GM23338 (cell line): ENCODE data around the gene WDR38. TPM values are rescaled to one million over a fixed set of nuclear protein-coding genes. Genes with fewer than 3 reads are reported as not detected.

ENCODE experiments used
- ATAC-seq: fragments of 200-7000 bp; cut with Tn5 transposase; 3 replicates; pipeline ENCODE4 v1.9.1; 2020
- DNase-seq: peaks from one replicate; pipeline ENCODE4 v3.0.0-alpha.2; 2015; ENCODE audit warnings: low spot score
- H2AFZ ChIP-seq: fragments of 200-600 bp; sonication (generic); 2 replicates; pipeline ENCODE4 v1.8.0; 2016; ENCODE audit warnings: antibody characterized with exemption, mild to moderate bottlenecking, moderate library complexity
- H3F3A ChIP-seq: fragments of 200-600 bp; sonication (generic); replicated peaks from 2 replicates; pipeline ENCODE4 v1.8.0; 2017; ENCODE audit warnings: antibody characterized with exemption, mixed run types, low read depth
- H3K27ac ChIP-seq: fragments of 200-600 bp; sonication (generic); 2 replicates; pipeline ENCODE4 v1.6.1; 2016; ENCODE audit warnings: low read depth
- H3K27me3 ChIP-seq: fragments of 200-600 bp; sonication (generic); 2 replicates; pipeline ENCODE4 v1.8.0; 2016; ENCODE audit warnings: mild to moderate bottlenecking, mixed run types, moderate library complexity; ENCODE audit not compliant: insufficient read depth
- H3K36me3 ChIP-seq: fragments of 200-600 bp; sonication (generic); 2 replicates; pipeline ENCODE4 v1.8.0; 2016; ENCODE audit warnings: mild to moderate bottlenecking; ENCODE audit not compliant: insufficient read depth
- H3K4me1 ChIP-seq: fragments of 200-600 bp; sonication (generic); 2 replicates; pipeline ENCODE4 v1.8.0; 2016; ENCODE audit warnings: mild to moderate bottlenecking, moderate library complexity; ENCODE audit not compliant: insufficient read depth
- H3K4me2 ChIP-seq: fragments of 200-600 bp; sonication (generic); 2 replicates; pipeline ENCODE4 v1.7.1; 2017; ENCODE audit warnings: mixed run types
- H3K4me3 ChIP-seq: fragments of 200-600 bp; sonication (generic); 2 replicates; pipeline ENCODE4 v1.6.1; 2016; ENCODE audit warnings: mixed run types
- H3K79me2 ChIP-seq: fragments of 200-600 bp; sonication (generic); replicated peaks from 2 replicates; pipeline ENCODE4 v1.8.0; 2017; ENCODE audit warnings: mild to moderate bottlenecking; ENCODE audit not compliant: insufficient read depth
- H3K9me2 ChIP-seq: fragments of 200-600 bp; sonication (generic); 2 replicates; pipeline ENCODE4 v1.8.0; 2017; ENCODE audit not compliant: insufficient read depth
- H4K20me1 ChIP-seq: fragments of 200-600 bp; sonication (generic); replicated peaks from 2 replicates; pipeline ENCODE4 v1.8.0; 2017; ENCODE audit warnings: mild to moderate bottlenecking; ENCODE audit not compliant: insufficient read depth
- H3K27ac Mint-ChIP-seq: 2 replicates; pipeline ENCODE4 v1.8.0; 2020; ENCODE audit warnings: inconsistent platforms, mild to moderate bottlenecking, moderate library complexity, mixed read lengths
- H3K27me3 Mint-ChIP-seq: 3 replicates; pipeline ENCODE4 v1.8.0; 2022; ENCODE audit warnings: low read depth, mild to moderate bottlenecking, moderate library complexity, mixed read lengths, inconsistent platforms; ENCODE audit not compliant: insufficient read depth, poor library complexity
- H3K36me3 Mint-ChIP-seq: 3 replicates; pipeline ENCODE4 v1.8.0; 2021; ENCODE audit warnings: low read depth, mild to moderate bottlenecking, inconsistent platforms, moderate library complexity, mixed read lengths
- H3K4me1 Mint-ChIP-seq: 3 replicates; pipeline ENCODE4 v1.8.0; 2020; ENCODE audit warnings: mild to moderate bottlenecking, inconsistent platforms, mixed read lengths
- H3K4me3 Mint-ChIP-seq: 3 replicates; pipeline ENCODE4 v1.8.0; 2021; ENCODE audit warnings: moderate library complexity, mild to moderate bottlenecking, inconsistent platforms, mixed read lengths
- H3K9me3 Mint-ChIP-seq: 3 replicates; pipeline ENCODE4 v1.8.0; 2020; ENCODE audit warnings: moderate library complexity, mild to moderate bottlenecking, inconsistent platforms, mixed read lengths
- EZH2 ChIP-seq: fragments of 200-600 bp; sonication (generic); IDR thresholded peaks from one replicate; pipeline ENCODE4 v1.8.0; 2017; ENCODE audit warnings: antibody characterized with exemption, mild to moderate bottlenecking, low read depth; ENCODE audit not compliant: unreplicated experiment
- NANOG ChIP-seq: IDR thresholded peaks from 2 replicates; pipeline ENCODE4 v1.6.1; 2016; ENCODE audit warnings: antibody characterized with exemption, borderline replicate concordance
- POLR2AphosphoS5 ChIP-seq: IDR thresholded peaks from 2 replicates; pipeline ENCODE4 v1.6.1; 2016; ENCODE audit warnings: antibody characterized with exemption, low read depth
- ZNF331 ChIP-seq: fragments of 250-450 bp; sonication (Bioruptor Pico); IDR thresholded peaks from 2 replicates; pipeline ENCODE4 v1.5.0; 2020; ENCODE audit warnings: low read depth, mild to moderate bottlenecking, moderate library complexity
- polyA plus RNA-seq: library from polyadenylated mRNA; unstranded; fragments of >200 nt; fragmentation: Nextera tagmentation; extraction: Ambion mirVana; gene quantifications from 2 replicates; pipeline ENCODE4 v1.2.1, GENCODE V29; 2016
- total RNA-seq: library from RNA; depleted of rRNA; stranded (reverse); fragments of >200 nt; shearing (Covaris generic); gene quantifications from 2 replicates; pipeline ENCODE4 v1.2.3, GENCODE V29; 2014
- TF ChIP-seq, protein P1 (sequence below): IDR thresholded peaks from 2 replicates; pipeline ENCODE4 v1.6.1; 2016; ENCODE audit warnings: antibody characterized with exemption
- TF ChIP-seq, protein P2 (sequence below): fragments of 250-450 bp; sonication (Bioruptor Pico); IDR thresholded peaks from 2 replicates; pipeline ENCODE4 v1.5.0; 2020; ENCODE audit warnings: mild to moderate bottlenecking, moderate library complexity

Gene WDR38
- total and polyA plus RNA-seq, 2 experiments from 2014 or later, result not detected

DNA sequence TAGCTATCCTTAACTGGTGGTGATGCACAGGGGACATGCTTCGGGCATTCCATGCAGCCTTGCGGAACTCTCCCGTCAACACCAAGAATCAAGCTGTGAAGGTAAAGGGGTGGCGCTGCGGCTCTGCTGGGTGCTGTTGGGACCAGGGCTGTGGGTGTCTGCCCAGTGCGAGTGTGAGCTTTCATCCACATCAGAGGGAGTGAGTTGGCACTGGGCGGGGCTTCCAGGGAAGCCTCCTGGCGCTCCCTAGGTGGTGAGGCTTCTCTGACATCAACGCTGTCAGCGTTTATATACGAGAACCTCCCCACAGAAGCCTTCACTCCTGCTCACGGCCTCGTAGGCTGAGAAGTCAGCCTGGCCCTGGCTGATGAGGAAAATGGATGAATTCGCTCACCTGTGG, 20.4 kb downstream of the WDR38 start:
- Mint-ChIP-seq H3K9me3 (no peaks in the 10 kb centered on the region), H3K36me3 (peaks cover 58% of the 10 kb centered on the region)
- peaks cover 52% of the 10 kb centered on the region for H4K20me1 ChIP-seq

More for the DNA sequence above, 20.4 kb downstream of the WDR38 start:
- TF ChIP-seq EZH2 (no peak), ZNF331 (no peak), NANOG (no peak), POLR2AphosphoS5 (no peak)
- TF ChIP-seq, protein P1, sequence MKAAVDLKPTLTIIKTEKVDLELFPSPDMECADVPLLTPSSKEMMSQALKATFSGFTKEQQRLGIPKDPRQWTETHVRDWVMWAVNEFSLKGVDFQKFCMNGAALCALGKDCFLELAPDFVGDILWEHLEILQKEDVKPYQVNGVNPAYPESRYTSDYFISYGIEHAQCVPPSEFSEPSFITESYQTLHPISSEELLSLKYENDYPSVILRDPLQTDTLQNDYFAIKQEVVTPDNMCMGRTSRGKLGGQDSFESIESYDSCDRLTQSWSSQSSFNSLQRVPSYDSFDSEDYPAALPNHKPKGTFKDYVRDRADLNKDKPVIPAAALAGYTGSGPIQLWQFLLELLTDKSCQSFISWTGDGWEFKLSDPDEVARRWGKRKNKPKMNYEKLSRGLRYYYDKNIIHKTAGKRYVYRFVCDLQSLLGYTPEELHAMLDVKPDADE, result no peak
- TF ChIP-seq, protein P2, sequence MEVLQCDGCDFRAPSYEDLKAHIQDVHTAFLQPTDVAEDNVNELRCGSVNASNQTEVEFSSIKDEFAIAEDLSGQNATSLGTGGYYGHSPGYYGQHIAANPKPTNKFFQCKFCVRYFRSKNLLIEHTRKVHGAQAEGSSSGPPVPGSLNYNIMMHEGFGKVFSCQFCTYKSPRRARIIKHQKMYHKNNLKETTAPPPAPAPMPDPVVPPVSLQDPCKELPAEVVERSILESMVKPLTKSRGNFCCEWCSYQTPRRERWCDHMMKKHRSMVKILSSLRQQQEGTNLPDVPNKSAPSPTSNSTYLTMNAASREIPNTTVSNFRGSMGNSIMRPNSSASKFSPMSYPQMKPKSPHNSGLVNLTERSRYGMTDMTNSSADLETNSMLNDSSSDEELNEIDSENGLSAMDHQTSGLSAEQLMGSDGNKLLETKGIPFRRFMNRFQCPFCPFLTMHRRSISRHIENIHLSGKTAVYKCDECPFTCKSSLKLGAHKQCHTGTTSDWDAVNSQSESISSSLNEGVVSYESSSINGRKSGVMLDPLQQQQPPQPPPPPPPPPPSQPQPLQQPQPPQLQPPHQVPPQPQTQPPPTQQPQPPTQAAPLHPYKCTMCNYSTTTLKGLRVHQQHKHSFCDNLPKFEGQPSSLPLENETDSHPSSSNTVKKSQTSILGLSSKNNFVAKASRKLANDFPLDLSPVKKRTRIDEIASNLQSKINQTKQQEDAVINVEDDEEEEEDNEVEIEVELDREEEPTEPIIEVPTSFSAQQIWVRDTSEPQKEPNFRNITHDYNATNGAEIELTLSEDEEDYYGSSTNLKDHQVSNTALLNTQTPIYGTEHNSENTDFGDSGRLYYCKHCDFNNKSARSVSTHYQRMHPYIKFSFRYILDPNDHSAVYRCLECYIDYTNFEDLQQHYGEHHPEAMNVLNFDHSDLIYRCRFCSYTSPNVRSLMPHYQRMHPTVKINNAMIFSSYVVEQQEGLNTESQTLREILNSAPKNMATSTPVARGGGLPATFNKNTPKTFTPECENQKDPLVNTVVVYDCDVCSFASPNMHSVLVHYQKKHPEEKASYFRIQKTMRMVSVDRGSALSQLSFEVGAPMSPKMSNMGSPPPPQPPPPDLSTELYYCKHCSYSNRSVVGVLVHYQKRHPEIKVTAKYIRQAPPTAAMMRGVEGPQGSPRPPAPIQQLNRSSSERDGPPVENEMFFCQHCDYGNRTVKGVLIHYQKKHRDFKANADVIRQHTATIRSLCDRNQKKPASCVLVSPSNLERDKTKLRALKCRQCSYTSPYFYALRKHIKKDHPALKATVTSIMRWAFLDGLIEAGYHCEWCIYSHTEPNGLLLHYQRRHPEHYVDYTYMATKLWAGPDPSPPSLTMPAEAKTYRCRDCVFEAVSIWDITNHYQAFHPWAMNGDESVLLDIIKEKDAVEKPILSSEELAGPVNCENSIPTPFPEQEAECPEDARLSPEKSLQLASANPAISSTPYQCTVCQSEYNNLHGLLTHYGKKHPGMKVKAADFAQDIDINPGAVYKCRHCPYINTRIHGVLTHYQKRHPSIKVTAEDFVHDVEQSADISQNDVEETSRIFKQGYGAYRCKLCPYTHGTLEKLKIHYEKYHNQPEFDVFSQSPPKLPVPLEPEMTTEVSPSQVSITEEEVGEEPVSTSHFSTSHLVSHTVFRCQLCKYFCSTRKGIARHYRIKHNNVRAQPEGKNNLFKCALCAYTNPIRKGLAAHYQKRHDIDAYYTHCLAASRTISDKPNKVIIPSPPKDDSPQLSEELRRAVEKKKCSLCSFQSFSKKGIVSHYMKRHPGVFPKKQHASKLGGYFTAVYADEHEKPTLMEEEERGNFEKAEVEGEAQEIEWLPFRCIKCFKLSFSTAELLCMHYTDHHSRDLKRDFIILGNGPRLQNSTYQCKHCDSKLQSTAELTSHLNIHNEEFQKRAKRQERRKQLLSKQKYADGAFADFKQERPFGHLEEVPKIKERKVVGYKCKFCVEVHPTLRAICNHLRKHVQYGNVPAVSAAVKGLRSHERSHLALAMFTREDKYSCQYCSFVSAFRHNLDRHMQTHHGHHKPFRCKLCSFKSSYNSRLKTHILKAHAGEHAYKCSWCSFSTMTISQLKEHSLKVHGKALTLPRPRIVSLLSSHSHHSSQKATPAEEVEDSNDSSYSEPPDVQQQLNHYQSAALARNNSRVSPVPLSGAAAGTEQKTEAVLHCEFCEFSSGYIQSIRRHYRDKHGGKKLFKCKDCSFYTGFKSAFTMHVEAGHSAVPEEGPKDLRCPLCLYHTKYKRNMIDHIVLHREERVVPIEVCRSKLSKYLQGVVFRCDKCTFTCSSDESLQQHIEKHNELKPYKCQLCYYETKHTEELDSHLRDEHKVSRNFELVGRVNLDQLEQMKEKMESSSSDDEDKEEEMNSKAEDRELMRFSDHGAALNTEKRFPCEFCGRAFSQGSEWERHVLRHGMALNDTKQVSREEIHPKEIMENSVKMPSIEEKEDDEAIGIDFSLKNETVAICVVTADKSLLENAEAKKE (CRISPR knock-in tag), result no peak
- no peak overlapping the region for H3K4me3 ChIP-seq
- Mint-ChIP-seq H3K4me1 (peaks cover 44% of the 10 kb centered on the region), H3K27ac (no peak overlapping the region), H3K4me3 (no peak overlapping the region), H3K27me3 (peaks cover 1% of the 10 kb centered on the region)
- H3K4me1 ChIP-seq, result peaks cover 16% of the 10 kb centered on the region
- no peak for DNase-seq
- H3K4me2 ChIP-seq, result no peak overlapping the region
- ATAC-seq, result no peak
- H3K79me2 ChIP-seq, result peaks cover 62% of the 10 kb centered on the region
- H2AFZ ChIP-seq, result no peak overlapping the region
- H3K27ac ChIP-seq, result no peak overlapping the region
- peaks cover 24% of the 10 kb centered on the region for H3F3A ChIP-seq
- peaks cover 5% of the 10 kb centered on the region for H3K36me3 ChIP-seq
- H3K9me2 ChIP-seq, result no peaks in the 10 kb centered on the region
- H3K27me3 ChIP-seq, result no peaks in the 10 kb centered on the region
